ENCODE data around the gene ARSJ.

ARSJ gene

DNA sequence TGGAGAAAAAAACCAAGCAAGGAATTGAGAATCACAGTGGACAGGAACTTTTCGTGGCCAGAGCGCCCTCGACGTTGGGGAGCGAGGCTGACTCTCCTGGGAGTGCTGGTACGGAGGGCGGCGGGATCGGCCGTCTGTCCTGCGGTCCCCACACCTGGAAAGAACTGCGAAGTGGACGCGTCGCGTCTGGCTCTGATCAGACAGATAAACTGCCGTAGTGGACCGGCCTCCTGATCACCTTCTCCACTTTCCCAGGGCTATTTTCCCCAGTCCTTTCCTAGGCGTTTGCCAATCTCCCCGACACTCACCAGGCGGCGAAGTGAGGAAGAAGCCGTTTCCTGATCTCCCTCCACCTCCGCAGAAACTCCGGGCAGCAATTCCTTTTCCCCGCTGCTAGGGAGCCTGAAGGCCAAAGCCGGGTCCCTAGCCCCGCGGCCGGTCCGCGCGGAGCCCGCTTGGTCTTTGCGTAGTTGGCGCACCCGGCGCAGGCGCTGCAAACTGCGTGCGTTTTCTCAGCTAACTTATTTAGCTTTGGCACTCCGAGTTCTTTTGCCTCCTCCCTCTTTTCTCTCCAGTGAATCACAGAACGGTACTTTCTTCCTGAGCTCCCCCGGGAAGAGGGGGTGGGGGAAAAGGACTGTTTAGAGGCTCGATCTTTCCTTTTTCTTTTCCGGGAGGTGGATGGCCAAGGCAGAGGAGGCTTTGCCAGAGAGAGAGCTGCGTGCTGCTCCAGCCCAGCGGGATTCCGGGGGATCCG, at the start of gene ARSJ:
Gene ARSJ, minus strand, starts transcription at position 500 of the 757 bp plus-strand sequence. CDS start 813 bp downstream, outside the sequence.
- Histone ChIP-seq H2AFZ (ENCODE audit: low read length) (no peak within 1 kb of the TSS), H3K4me2 (ENCODE audit: low read depth, low read length, poor library complexity, severe bottlenecking) (no peak within 1 kb of the TSS), H3K9me3 (ENCODE audit: insufficient read depth, low read depth, low read length) (peaks cover 8% of the 10 kb centered on the region; the same call in 1 of the 2 replicates), H3K79me2 (ENCODE audit: insufficient read depth, low read length) (no peaks in the 10 kb centered on the region), H3K27me3 (ENCODE audit: insufficient read depth, low read length, poor library complexity, severe bottlenecking) (no peaks in the 10 kb centered on the region), H3K36me3 (ENCODE audit: insufficient read depth, low read length) (no peaks in the 10 kb centered on the region), H3K4me3 (ENCODE audit: low read length, poor library complexity, severe bottlenecking) (no peak within 1 kb of the TSS), H4K20me1 (ENCODE audit: insufficient read depth, low read length, poor library complexity, severe bottlenecking) (no peaks in the 10 kb centered on the region), H3K4me1 (ENCODE audit: insufficient read depth, low read length, poor library complexity, severe bottlenecking) (peaks cover 10% of the 10 kb centered on the region), H3K9me2 (replicated peaks; ENCODE audit: low read depth, low read length) (no peaks in the 10 kb centered on the region), H3K9ac (ENCODE audit: low read depth, low read length, poor library complexity, severe bottlenecking) (no peak within 1 kb of the TSS), H3F3A (ENCODE audit: low read depth) (no peaks in the 10 kb centered on the region)
- TF ChIP-seq CTCF (conservative IDR thresholded peaks at IDR 0.05; ENCODE audit: low read length) (no peak), EZH2phosphoT487 (IDR thresholded peaks at IDR 0.05; ENCODE audit: borderline replicate concordance) (no peak)

GRCh38 chr4:114028071-114028470, 48.6 kb upstream of the ARSJ start:
- Histone ChIP-seq H4K20me1 (ENCODE audit: insufficient read depth, low read length, poor library complexity, severe bottlenecking) (no peaks in the 10 kb centered on the region), H2AFZ (ENCODE audit: low read length) (no peak overlapping the region), H3K9ac (ENCODE audit: low read depth, low read length, poor library complexity, severe bottlenecking) (no peak overlapping the region), H3K4me1 (ENCODE audit: insufficient read depth, low read length, poor library complexity, severe bottlenecking) (peaks cover 33% of the 10 kb centered on the region), H3F3A (ENCODE audit: low read depth) (no peaks in the 10 kb centered on the region), H3K9me2 (replicated peaks; ENCODE audit: low read depth, low read length) (no peaks in the 10 kb centered on the region), H3K27me3 (ENCODE audit: insufficient read depth, low read length, poor library complexity, severe bottlenecking) (no peaks in the 10 kb centered on the region), H3K9me3 (ENCODE audit: insufficient read depth, low read depth, low read length) (no peaks in the 10 kb centered on the region), H3K4me2 (ENCODE audit: low read depth, low read length, poor library complexity, severe bottlenecking) (no peak overlapping the region), H3K36me3 (ENCODE audit: insufficient read depth, low read length) (no peaks in the 10 kb centered on the region), H3K79me2 (ENCODE audit: insufficient read depth, low read length) (no peaks in the 10 kb centered on the region), H3K4me3 (ENCODE audit: low read length, poor library complexity, severe bottlenecking) (no peak overlapping the region)
- TF ChIP-seq EZH2phosphoT487 (IDR thresholded peaks at IDR 0.05; ENCODE audit: borderline replicate concordance): no peak
- no peak for TF ChIP-seq CTCF (conservative IDR thresholded peaks at IDR 0.05; ENCODE audit: low read length)

- Histone ChIP-seq H3K9ac (ENCODE audit: low read depth, low read length, poor library complexity, severe bottlenecking) (no peak overlapping the region), H3K36me3 (ENCODE audit: insufficient read depth, low read length) (no peaks in the 10 kb centered on the region), H3F3A (ENCODE audit: low read depth) (no peaks in the 10 kb centered on the region), H3K4me1 (ENCODE audit: insufficient read depth, low read length, poor library complexity, severe bottlenecking) (peaks cover 37% of the 10 kb centered on the region), H3K9me3 (ENCODE audit: insufficient read depth, low read depth, low read length) (no peaks in the 10 kb centered on the region), H2AFZ (ENCODE audit: low read length) (no peak overlapping the region), H3K9me2 (replicated peaks; ENCODE audit: low read depth, low read length) (no peaks in the 10 kb centered on the region), H4K20me1 (ENCODE audit: insufficient read depth, low read length, poor library complexity, severe bottlenecking) (no peaks in the 10 kb centered on the region), H3K4me2 (ENCODE audit: low read depth, low read length, poor library complexity, severe bottlenecking) (no peak overlapping the region), H3K79me2 (ENCODE audit: insufficient read depth, low read length) (no peaks in the 10 kb centered on the region), H3K27me3 (ENCODE audit: insufficient read depth, low read length, poor library complexity, severe bottlenecking) (no peaks in the 10 kb centered on the region), H3K4me3 (ENCODE audit: low read length, poor library complexity, severe bottlenecking) (no peak overlapping the region)
- TF ChIP-seq CTCF (conservative IDR thresholded peaks at IDR 0.05; ENCODE audit: low read length) (no peak), EZH2phosphoT487 (IDR thresholded peaks at IDR 0.05; ENCODE audit: borderline replicate concordance) (no peak)
Measured at GRCh38 chr4:114027596-114027995, 48.1 kb upstream of the ARSJ start.
